Central memory CD4-positive, alpha-beta T cell (primary cell): Measurements from ENCODE around the gene PPIP5K2.
"Not testable (repeated sequence)": the region's sequence is repeated elsewhere in the genome, so short reads cannot be mapped to it uniquely, and the experiment has no call there.

ENCODE experiments used
- DNase-seq: peaks from one replicate; pipeline ENCODE4 v3.0.0; 2022

Gene PPIP5K2

GRCh38 chr5:103126557-103126956 lies 6.5 kb downstream of the PPIP5K2 start:
- DNase-seq = no peak

GRCh38 chr5:103127292-103127817 lies 7.3 kb downstream of the PPIP5K2 start:
- DNase-seq = no peak

- DNase-seq = no peak
These were observed 8.1 kb downstream of the PPIP5K2 start for GRCh38 chr5:103128202-103128601.

GRCh38 chr5:103132684-103133083 lies 12.6 kb downstream of the PPIP5K2 start:
- DNase-seq = no peak

GRCh38 chr5:103133231-103133630 lies 13.1 kb downstream of the PPIP5K2 start:
- DNase-seq = no peak

GRCh38 chr5:103135461-103135860 lies 15.4 kb downstream of the PPIP5K2 start:
- no peak for DNase-seq

GRCh38 chr5:103138202-103138690 lies 18.1 kb downstream of the PPIP5K2 start:
- no peak for DNase-seq

- DNase-seq = peak; percentile 75
These were observed 19.3 kb downstream of the PPIP5K2 start for GRCh38 chr5:103139264-103139865.

GRCh38 chr5:103142132-103142531 lies 22.0 kb downstream of the PPIP5K2 start:
- DNase-seq = not testable (repeated sequence)

- DNase-seq = no peak
These were observed 25.1 kb downstream of the PPIP5K2 start for GRCh38 chr5:103145196-103145595.

- no peak for DNase-seq
These were observed 28.1 kb downstream of the PPIP5K2 start for GRCh38 chr5:103148213-103148612.

- DNase-seq = no peak
These were observed 31.1 kb downstream of the PPIP5K2 start for GRCh38 chr5:103151156-103151555.

GRCh38 chr5:103166706-103167105 lies 46.6 kb downstream of the PPIP5K2 start:
- DNase-seq = no peak

GRCh38 chr5:103174147-103174546 lies 54.0 kb downstream of the PPIP5K2 start:
- no peak for DNase-seq

- no peak for DNase-seq
These were observed 57.4 kb downstream of the PPIP5K2 start for GRCh38 chr5:103177543-103177942.

GRCh38 chr5:103178167-103178566 lies 58.1 kb downstream of the PPIP5K2 start:
- DNase-seq = no peak

GRCh38 chr5:103186152-103186551 lies 66.1 kb downstream of the PPIP5K2 start:
- no peak for DNase-seq

- no peak for DNase-seq
These were observed 68.3 kb downstream of the PPIP5K2 start for GRCh38 chr5:103188436-103188835.

- DNase-seq = no peak
These were observed 83.1 kb downstream of the PPIP5K2 start for GRCh38 chr5:103203226-103203625.

GRCh38 chr5:103204990-103205389 lies 84.9 kb downstream of the PPIP5K2 start:
- not testable (repeated sequence) for DNase-seq

- DNase-seq = no peak
These were observed 86.0 kb downstream of the PPIP5K2 start for GRCh38 chr5:103205991-103206700.

- DNase-seq = no peak
These were observed 86.9 kb downstream of the PPIP5K2 start for GRCh38 chr5:103207011-103207410.

- no peak for DNase-seq
These were observed 87.6 kb downstream of the PPIP5K2 start for GRCh38 chr5:103207653-103208052.

GRCh38 chr5:103208460-103208859 lies 88.4 kb downstream of the PPIP5K2 start:
- no peak for DNase-seq
